ACC112 (cell line): ENCODE data around the gene INPP5A.
"Not testable (repeated sequence)": the region's sequence is repeated elsewhere in the genome, so short reads cannot be mapped to it uniquely, and the experiment has no call there.

Source experiments
- H2AFZ ChIP-seq: fragments of 200-600 bp; sonication (generic); one replicate; pipeline ENCODE4 v1.6.0; 2017; ENCODE audit warnings: antibody characterized with exemption, low read length; ENCODE audit not compliant: unreplicated experiment
- H3K27ac ChIP-seq: fragments of 200-600 bp; sonication (generic); 2 replicates; pipeline ENCODE4 v1.5.1; 2014; ENCODE audit warnings: low read depth, mild to moderate bottlenecking, antibody characterized with exemption, low read length, moderate library complexity
- H3K27me3 ChIP-seq: fragments of 200-600 bp; sonication (generic); 2 replicates; pipeline ENCODE4 v1.6.1; 2014; ENCODE audit warnings: mild to moderate bottlenecking, antibody characterized with exemption, low read length, moderate library complexity, mixed read lengths; ENCODE audit not compliant: insufficient read depth
- H3K36me3 ChIP-seq: fragments of 200-600 bp; sonication (generic); 2 replicates; pipeline ENCODE4 v1.6.1; 2016; ENCODE audit warnings: mild to moderate bottlenecking, antibody characterized with exemption, low read length, moderate library complexity, mixed read lengths; ENCODE audit not compliant: insufficient read depth
- H3K4me1 ChIP-seq: fragments of 200-600 bp; sonication (generic); one replicate; pipeline ENCODE4 v1.6.1; 2016; ENCODE audit warnings: low read length, mixed read lengths; ENCODE audit not compliant: insufficient read depth, unreplicated experiment, control insufficient read depth
- H3K4me3 ChIP-seq: fragments of 200-600 bp; sonication (generic); 2 replicates; pipeline ENCODE4 v1.5.1; 2014; ENCODE audit warnings: mild to moderate bottlenecking, low read depth, low read length
- H3K79me2 ChIP-seq: fragments of 200-600 bp; sonication (generic); one replicate; pipeline ENCODE4 v1.6.0; 2016; ENCODE audit warnings: low read length; ENCODE audit not compliant: control insufficient read depth, unreplicated experiment, insufficient read depth

INPP5A gene

GRCh38 chr10:132743196-132743924, 205.8 kb downstream of the INPP5A start:
- H3K4me1 ChIP-seq, H2AFZ ChIP-seq, H3K27me3 ChIP-seq, H3K27ac ChIP-seq, H3K36me3 ChIP-seq, H3K4me3 ChIP-seq, H3K79me2 ChIP-seq: not testable (repeated sequence)

GRCh38 chr10:132743925-132744490, 206.4 kb downstream of the INPP5A start:
- Histone ChIP-seq H3K4me3 (no peak overlapping the region), H3K4me1 (no peaks in the 10 kb centered on the region), H3K79me2 (no peaks in the 10 kb centered on the region), H3K36me3 (no peaks in the 10 kb centered on the region), H3K27ac (no peak overlapping the region), H2AFZ (no peak overlapping the region), H3K27me3 (no peaks in the 10 kb centered on the region)

GRCh38 chr10:132744839-132745238, 207.3 kb downstream of the INPP5A start:
- no peak overlapping the region for H3K27ac ChIP-seq
- H3K27me3 ChIP-seq: no peaks in the 10 kb centered on the region
- H2AFZ ChIP-seq: no peak overlapping the region
- no peak overlapping the region for H3K4me3 ChIP-seq
- no peaks in the 10 kb centered on the region for H3K4me1 ChIP-seq
- H3K36me3 ChIP-seq: no peaks in the 10 kb centered on the region
- no peaks in the 10 kb centered on the region for H3K79me2 ChIP-seq

GRCh38 chr10:132745511-132745910, 207.9 kb downstream of the INPP5A start:
- H3K27me3 ChIP-seq: no peaks in the 10 kb centered on the region
- no peak overlapping the region for H3K4me3 ChIP-seq
- H3K4me1 ChIP-seq: no peaks in the 10 kb centered on the region
- H3K27ac ChIP-seq: no peak overlapping the region
- no peak overlapping the region for H2AFZ ChIP-seq
- no peaks in the 10 kb centered on the region for H3K79me2 ChIP-seq
- no peaks in the 10 kb centered on the region for H3K36me3 ChIP-seq

- H3K27me3 ChIP-seq: no peaks in the 10 kb centered on the region
- H3K79me2 ChIP-seq: no peaks in the 10 kb centered on the region
- H3K36me3 ChIP-seq: no peaks in the 10 kb centered on the region
- H2AFZ ChIP-seq: no peak overlapping the region
- no peak overlapping the region for H3K4me3 ChIP-seq
- no peak overlapping the region for H3K27ac ChIP-seq
- H3K4me1 ChIP-seq: no peaks in the 10 kb centered on the region
Observed at GRCh38 chr10:132745971-132746370, 208.4 kb downstream of the INPP5A start.

- Histone ChIP-seq H3K27ac (no peak overlapping the region), H2AFZ (no peak overlapping the region), H3K79me2 (no peaks in the 10 kb centered on the region), H3K36me3 (no peaks in the 10 kb centered on the region), H3K4me1 (no peaks in the 10 kb centered on the region), H3K4me3 (no peak overlapping the region), H3K27me3 (no peaks in the 10 kb centered on the region)
Observed at GRCh38 chr10:132746386-132746785, 208.8 kb downstream of the INPP5A start.

GRCh38 chr10:132746801-132747625, 209.4 kb downstream of the INPP5A start:
- Histone ChIP-seq H3K4me3 (no peak overlapping the region), H3K4me1 (no peaks in the 10 kb centered on the region), H3K79me2 (no peaks in the 10 kb centered on the region), H3K36me3 (no peaks in the 10 kb centered on the region), H3K27me3 (no peaks in the 10 kb centered on the region), H3K27ac (no peak overlapping the region), H2AFZ (no peak overlapping the region)

GRCh38 chr10:132748135-132748534, 210.5 kb downstream of the INPP5A start:
- Histone ChIP-seq H3K79me2 (no peaks in the 10 kb centered on the region), H2AFZ (no peak overlapping the region), H3K4me1 (no peaks in the 10 kb centered on the region), H3K27me3 (no peaks in the 10 kb centered on the region), H3K4me3 (no peak overlapping the region), H3K36me3 (no peaks in the 10 kb centered on the region), H3K27ac (no peak overlapping the region)

- Histone ChIP-seq H3K4me3 (no peak overlapping the region), H3K4me1 (no peaks in the 10 kb centered on the region), H2AFZ (no peak overlapping the region), H3K27me3 (no peaks in the 10 kb centered on the region), H3K27ac (no peak overlapping the region), H3K36me3 (no peaks in the 10 kb centered on the region), H3K79me2 (no peaks in the 10 kb centered on the region)
Observed at GRCh38 chr10:132748545-132749370, 211.2 kb downstream of the INPP5A start.

- Histone ChIP-seq H2AFZ (no peak overlapping the region), H3K27ac (no peak overlapping the region), H3K27me3 (no peaks in the 10 kb centered on the region), H3K4me1 (no peaks in the 10 kb centered on the region), H3K36me3 (peaks cover 4% of the 10 kb centered on the region; the same call in 1 of the 2 replicates), H3K79me2 (no peaks in the 10 kb centered on the region), H3K4me3 (no peak overlapping the region)
Observed at GRCh38 chr10:132749371-132749795, 211.8 kb downstream of the INPP5A start.
